K562 (cell line): Measurements from ENCODE around the gene NOCT. TPM values are rescaled to one million over a fixed set of nuclear protein-coding genes. Genes with fewer than 3 reads are reported as not detected.

ENCODE experiments used
- ATAC-seq: fragments of 200-7000 bp; cut with Tn5 transposase; 3 replicates; pipeline ENCODE4 v1.9.1; 2020; ENCODE audit warnings: moderate library complexity
- Bru-seq: library from RNA; stranded (reverse); fragments of 400-500 nt; gene quantifications from one replicate; lab custom pipeline; 2021; lab: Mats Ljungman, UMichigan
- BruChase-seq, 2 experiments: library from RNA; stranded (reverse); fragments of 400-500 nt; gene quantifications; one replicate each; lab custom pipeline; 2021; lab: Mats Ljungman, UMichigan
- BruUV-seq: library from RNA; stranded (reverse); fragments of 400-500 nt; replicated peaks from 2 replicates; lab custom pipeline; 2021; lab: Mats Ljungman, UMichigan
- CTCF ChIA-PET: fragments of 300-600 bp; formaldehyde crosslinking; extraction: SDS; loops from one replicate; lab custom pipeline; 2021; ENCODE audit warnings: low intra/inter-chr PET ratio; lab: Yijun Ruan, JAX
- POLR2A ChIA-PET: fragments of 300-600, 350-650 bp; sonication (Branson Sonifier 250); formaldehyde crosslinking; extraction: SDS; loops from one replicate; lab custom pipeline; 2021; ENCODE audit warnings: antibody characterized with exemption, inconsistent platforms; lab: Yijun Ruan, JAX
- DNase-seq, 4 experiments: peaks; one replicate each; pipeline versions ENCODE4 v3.0.0 to v3.0.0-alpha.2; 2011 to 2018; ENCODE audit warnings: low spot score in 3 of 4, mixed read lengths in 3 of 4; ENCODE audit errors: extremely low read depth in 1 of 4
- FAIRE-seq: peaks from 2 replicates; lab custom pipeline; 2011; peaks lifted over from hg19 to GRCh38; lab: Jason Lieb, UNC
- H2AFZ ChIP-seq: 2 replicates; pipeline ENCODE4 v1.6.0; 2011; ENCODE audit warnings: low read depth, low read length, control low read depth, inconsistent platforms
- H3K27ac ChIP-seq: fragments of 200-600 bp; 3 replicates; pipeline ENCODE4 v1.8.0; 2011; ENCODE audit warnings: low read depth, mild to moderate bottlenecking, control low read depth, inconsistent platforms, low read length, moderate library complexity, mixed read lengths; ENCODE audit errors: extremely low read depth
- H3K27me3 ChIP-seq, 2 experiments: fragments of 300-600 bp in 1 of 2; 2 replicates in 1 of 2; 3 replicates in 1 of 2; pipeline versions ENCODE4 v1.6.0 to v1.8.0; 2011; ENCODE audit warnings: inconsistent platforms in 2 of 2, low read length in 2 of 2, mild to moderate bottlenecking in 1 of 2, mixed read lengths in 1 of 2, moderate library complexity in 1 of 2; ENCODE audit not compliant: control insufficient read depth in 2 of 2, insufficient read depth in 2 of 2
- H3K36me3 ChIP-seq: fragments of 300-600 bp; 3 replicates; pipeline ENCODE4 v1.8.0; 2011; ENCODE audit warnings: mild to moderate bottlenecking, low read length, inconsistent platforms; ENCODE audit not compliant: control insufficient read depth, insufficient read depth
- H3K4me1 ChIP-seq, 2 experiments: fragments of 200-600 bp in 1 of 2; replicated peaks in 1 of 2; 2 replicates in 1 of 2; 3 replicates in 1 of 2; pipeline versions ENCODE4 v1.5.1 to v1.8.0; 2011; ENCODE audit warnings: inconsistent platforms in 2 of 2, low read length in 2 of 2, mild to moderate bottlenecking in 1 of 2, mixed read lengths in 1 of 2, moderate library complexity in 1 of 2; ENCODE audit not compliant: control insufficient read depth in 2 of 2, insufficient read depth in 2 of 2
- H3K4me2 ChIP-seq: 2 replicates; pipeline ENCODE4 v1.6.1; 2011; ENCODE audit warnings: low read length, control low read depth, inconsistent platforms, mixed read lengths; ENCODE audit not compliant: insufficient read depth
- H3K4me3 ChIP-seq: fragments of 200-600 bp; sonication (generic), shearing (Covaris generic); 2 replicates; pipeline ENCODE4 v1.5.1; 2016; ENCODE audit warnings: control low read depth, inconsistent platforms
- H3K79me2 ChIP-seq: fragments of 200-600 bp; 3 replicates; pipeline ENCODE4 v1.8.0; 2011; ENCODE audit warnings: low read length, inconsistent platforms; ENCODE audit not compliant: control insufficient read depth, insufficient read depth
- H3K9ac ChIP-seq, 2 experiments: 2 replicates each; pipeline versions ENCODE4 v1.6.0 to v1.6.1; 2011; ENCODE audit warnings: low read depth in 2 of 2, low read length in 2 of 2, control low read depth in 1 of 2, inconsistent platforms in 1 of 2, mild to moderate bottlenecking in 1 of 2, mixed read lengths in 1 of 2; ENCODE audit not compliant: insufficient read depth in 1 of 2
- H3K9me1 ChIP-seq: one replicate; pipeline ENCODE4 v1.6.0; 2011; ENCODE audit warnings: inconsistent platforms, mild to moderate bottlenecking, low read length, moderate library complexity; ENCODE audit not compliant: control insufficient read depth, insufficient read depth
- H3K9me3 ChIP-seq: replicated peaks from 2 replicates; pipeline ENCODE4 v1.5.1; 2011; ENCODE audit warnings: low read depth, low read length, inconsistent platforms; ENCODE audit not compliant: control insufficient read depth, insufficient read depth
- H4K20me1 ChIP-seq: replicated peaks from 2 replicates; pipeline ENCODE4 v1.6.1; 2011; ENCODE audit warnings: low read length, inconsistent platforms, mixed read lengths; ENCODE audit not compliant: control insufficient read depth, insufficient read depth
- CBX3 ChIP-seq, 2 experiments: IDR thresholded peaks; 1 replicate in 1 of 2; 2 replicates in 1 of 2; pipeline ENCODE4 v1.6.1; 2012; ENCODE audit warnings: inconsistent platforms in 2 of 2, low read length in 2 of 2, borderline replicate concordance in 1 of 2, control low read depth in 1 of 2
- CREBBP ChIP-seq: IDR thresholded peaks from one replicate; pipeline ENCODE4 v1.6.1; 2012; ENCODE audit warnings: low read depth, mild to moderate bottlenecking, control low read depth, inconsistent platforms, low read length
- CTCFL ChIP-seq: IDR thresholded peaks from 2 replicates; pipeline ENCODE4 v1.6.1; 2011; ENCODE audit warnings: borderline replicate concordance, low read depth, mild to moderate bottlenecking, moderate library complexity, low read length; ENCODE audit not compliant: insufficient read depth, poor library complexity, severe bottlenecking
- FOXA3 ChIP-seq, 2 experiments: fragments of 450-650 bp in 1 of 2; sonication (generic) in 1 of 2; formaldehyde crosslinking; IDR thresholded peaks in 1 of 2; conservative IDR thresholded peaks in 1 of 2; 2 replicates each; pipeline versions ENCODE4 v1.4.0 to v1.8.0; 2020 to 2022; ENCODE audit warnings: mild to moderate bottlenecking in 2 of 2, missing genetic modification reagents in 1 of 2
- HNRNPH1 ChIP-seq: fragments of 200-400 bp; formaldehyde crosslinking; optimal IDR thresholded peaks from 2 replicates; pipeline ENCODE3; 2017; ENCODE audit warnings: low read depth, mild to moderate bottlenecking, low read length, moderate library complexity
- TFAP4 ChIP-seq: sonication (generic); formaldehyde crosslinking; IDR thresholded peaks from 2 replicates; pipeline ENCODE4 v1.8.0; 2022; ENCODE audit warnings: missing genetic modification reagents, mild to moderate bottlenecking, moderate library complexity, borderline replicate concordance
- TRIM24 ChIP-seq, 2 experiments: fragments of 450-650 bp; IDR thresholded peaks; 2 replicates each; pipeline ENCODE4 v1.6.1; 2016
- ZNF316 ChIP-seq: fragments of 450-650 bp; IDR thresholded peaks from 2 replicates; pipeline ENCODE4 v1.6.1; 2016
- ZNF561 ChIP-seq: fragments of 450-650 bp; formaldehyde crosslinking; conservative IDR thresholded peaks from 2 replicates; pipeline ENCODE4 v1.4.0; 2020; ENCODE audit warnings: mild to moderate bottlenecking, moderate library complexity
- ZNF583 ChIP-seq: fragments of 250-450 bp; sonication (Bioruptor Pico); IDR thresholded peaks from 2 replicates; pipeline ENCODE4 v1.4.0; 2020
- ZNF79 ChIP-seq: fragments of 250-450 bp; sonication (Bioruptor Pico); IDR thresholded peaks from 2 replicates; pipeline ENCODE4 v1.4.0; 2020; ENCODE audit warnings: low read depth, mild to moderate bottlenecking, moderate library complexity
- WGBS: fragments of 100-300 bp; shearing (Covaris generic); methylation state at CpG from one replicate; pipeline ENCODE4 v1.1.6; 2016; ENCODE audit warnings: low coverage, mixed read lengths; ENCODE audit not compliant: insufficient coverage; ENCODE audit errors: missing lambda C conversion rate; 5-methylcytosine and 5-hydroxymethylcytosine counted together
- in situ Hi-C: fragments of 300-500 bp; cut with MboI; formaldehyde crosslinking; loops from 4 replicates; pipeline ENCODE4 v1.15.0; 2018; ENCODE audit warnings: inconsistent platforms, mixed read lengths
- intact Hi-C: fragments of 100-400 bp; cut with micrococcal nuclease; formaldehyde crosslinking; loops from 2 replicates; pipeline ENCODE4 v1.14.2; 2022
- long read RNA-seq, 3 experiments: library from polyadenylated mRNA in 2 of 3; library from RNA in 1 of 3; unstranded in 2 of 3; stranded (forward) in 1 of 3; transcript quantifications; one replicate each; pipeline ENCODE4 v2.0.0, GENCODE V29; 2019 to 2022
- polyA minus RNA-seq, 3 experiments: library from RNA; depleted of rRNA, polyadenylated mRNA; stranded (reverse); fragments of >200 nt; gene quantifications; 2 replicates each; pipeline ENCODE4 v1.2.3, GENCODE V29; 2011
- polyA plus RNA-seq, 8 experiments: library from polyadenylated mRNA; depleted of rRNA in 4 of 8; stranded (reverse) in 5 of 8; unstranded in 3 of 8; fragments of >200 nt; fragmentation: Nextera tagmentation in 2 of 8; fragmentation: Illumina TruSeq in 1 of 8; extraction: Ambion mirVana in 2 of 8; extraction: Trizol in 1 of 8; gene quantifications; 2 replicates each; pipeline versions ENCODE4 v1.2.1 to v1.2.3, GENCODE V29; 2011 to 2014; ENCODE audit warnings: inconsistent platforms in 1 of 8, missing spikeins in 1 of 8
- total RNA-seq, 7 experiments: library from RNA; depleted of rRNA in 6 of 7; stranded (reverse); fragments of >200 nt in 6 of 7; fragmentation: Illumina TruSeq in 2 of 7; extraction: Trizol in 2 of 7; gene quantifications; 2 replicates each; pipeline versions ENCODE4 v1.2.1 to v1.2.3, GENCODE V29; 2011 to 2021; ENCODE audit warnings: low replicate concordance in 1 of 7

NOCT gene
- 19.8 and 26.9 TPM in 2 replicates for total RNA-seq (2011; cell fraction: chromatin; rRNA removed; ENCODE audit: low replicate concordance)
- 23.4 and 23.7 TPM in 2 replicates for total RNA-seq (2011; cell fraction: nucleolus; rRNA removed)
- total RNA-seq (2011; cell fraction: nucleoplasm; rRNA removed) = 13.3 and 19.2 TPM in 2 replicates
- total RNA-seq (2014; rRNA removed) (12.9 and 20.5 TPM in 2 replicates), total RNA-seq (2014; rRNA removed; fragmentation: Illumina TruSeq; extraction: Trizol) (16.8 and 18.5 TPM in 2 replicates), total RNA-seq (2015; rRNA removed; fragmentation: Illumina TruSeq; extraction: Trizol) (12.0 and 13.2 TPM in 2 replicates), total RNA-seq (2021) (20.2 and 24.1 TPM in 2 replicates), polyA plus RNA-seq (2011; rRNA removed) (3.8 and 6.8 TPM in 2 replicates), polyA plus RNA-seq (2014; fragmentation: Illumina TruSeq; extraction: Trizol) (9.8 and 11.1 TPM in 2 replicates), polyA plus RNA-seq (2014; fragmentation: Nextera tagmentation; extraction: Ambion mirVana) (1 to 10 TPM; 1.3 to 2.8 TPM), polyA plus RNA-seq (2014; rRNA removed) (4.0 and 5.1 TPM in 2 replicates), polyA minus RNA-seq (2011; rRNA and poly(A)+ RNA removed) (14.4 and 18.4 TPM in 2 replicates), Bru-seq, nascent RNA (percentile 92 among the genes with signal in this experiment), BruChase-seq, experiment 1, labeled RNA remaining after a 2-hour chase (percentile 82 among the genes with signal in this experiment), BruChase-seq, experiment 2, labeled RNA remaining after a 6-hour chase (percentile 73 among the genes with signal in this experiment)
- polyA plus RNA-seq (2011; cell fraction: cytosol; rRNA removed) = 4.2 and 6.7 TPM in 2 replicates
- polyA plus RNA-seq (2011; cell fraction: nucleus; rRNA removed) = 5.9 and 7.8 TPM in 2 replicates
- 7.7 and 8.4 TPM in 2 replicates for polyA plus RNA-seq (2012)
- 18.7 and 20.3 TPM in 2 replicates for polyA minus RNA-seq (2011; cell fraction: cytosol; rRNA and poly(A)+ RNA removed)
- 6.2 and 7.7 TPM in 2 replicates for polyA minus RNA-seq (2011; cell fraction: nucleus; rRNA and poly(A)+ RNA removed)
- long read RNA-seq, experiment 1, transcript NOCT-201 (3 exons, 1,952 nt) = major isoform, 11 of 15 reads
- long read RNA-seq, experiment 1, partial matches to known transcripts = 0 of 15 reads
- long read RNA-seq, experiment 1, other reads (novel, unspliced or antisense) = 4 of 15 reads
- long read RNA-seq, experiment 2, partial matches to known transcripts = 2 of 3 reads
- long read RNA-seq, experiment 2, other reads (novel, unspliced or antisense) = 1 of 3 reads
- long read RNA-seq, experiment 3, partial matches to known transcripts = 0 of 6 reads
- long read RNA-seq, experiment 3, other reads (novel, unspliced or antisense) = 3 of 6 reads

- no TSS peak for BruUV-seq
- peaks cover 24 to 32% of the 10 kb centered on the region in 2 experiments; a peak in 4 of 5 replicates for H3K4me1 ChIP-seq
- peak within 1 kb of the TSS; percentile 95 for H2AFZ ChIP-seq
- peaks cover 3% of the 10 kb centered on the region for H4K20me1 ChIP-seq
- under 1% methylated on average over 58 of the region's 62 CpGs for WGBS
- peak within 1 kb of the TSS; percentile 83 to 98 for H3K9ac ChIP-seq
- H3K9me1 ChIP-seq = no peaks in the 10 kb centered on the region
- POLR2A ChIA-PET = interaction anchor here (0.7 to 2.1 kb wide), 10 partner anchors 10 to 614 kb away, joined by 3 to 7 read pairs (median 4); no protein-coding TSS in a partner anchor
- no peaks in the 10 kb centered on the region for H3K27me3 ChIP-seq
- H3K79me2 ChIP-seq = peaks cover 48% of the 10 kb centered on the region
- CTCF ChIA-PET = no interaction called here
- H3K9me3 ChIP-seq = no peaks in the 10 kb centered on the region
- peak; percentile 94 for ATAC-seq
- in situ Hi-C loops (no loop called here), intact Hi-C loops (loop anchor here (5.0 to 10.0 kb wide), 4 partner anchors 67 to 771 kb away; partner anchors contain the start of genes ELF2 and SLC7A11)
- H3K36me3 ChIP-seq = peaks cover 25% of the 10 kb centered on the region
- peak; percentile 86 to 92 (median 88) for DNase-seq
- H3K4me2 ChIP-seq = peak within 1 kb of the TSS; percentile 75
- peak within 1 kb of the TSS; percentile 92 for H3K27ac ChIP-seq
- peak; percentile 78 for FAIRE-seq
- H3K4me3 ChIP-seq = peak within 1 kb of the TSS; percentile 92
- TF ChIP-seq TRIM24 (IDR thresholded peaks at IDR 0.05) (peak in 1 of 2 experiments; percentile 51; a peak in 1 of 4 replicates), TFAP4 (CRISPR knock-in tag) (peak; percentile 86), ZNF583 (CRISPR knock-in tag) (no peak), FOXA3 (CRISPR knock-in tag; conservative IDR thresholded peaks at IDR 0.05 in 1 of 2, IDR thresholded peaks at IDR 0.05 in 1 of 2) (no peak), ZNF561 (no peak), CREBBP (no peak), ZNF316 (no peak), CTCFL (peak; percentile 49), CBX3 (IDR thresholded peaks at IDR 0.05; ENCODE audit: borderline replicate concordance in 1 of 2, low read length in 2 of 2) (0 out of 3 replicates have a peak, but pooled peaks of 1 of the 2 experiments have one; percentile 10), HNRNPH1 (no peak), ZNF79 (no peak)
Measured at GRCh38 chr4:139015269-139015947, at the start of gene NOCT. TSS of gene NOCT (plus strand) at chr4:139015781. CDS start at chr4:139015982, 201 bp downstream.
